ENCODE results near the gene FAM227B.

GRCh38 chr15:49604625-49605409 lies 15.8 kb downstream of the FAM227B start:
- TF ChIP-seq EP300 (IDR thresholded peaks at IDR 0.05) (no peak), POLR2A (IDR thresholded peaks at IDR 0.05) (no peak)
